Retinal pigment epithelial cell (primary cell): Measurements from ENCODE around the gene IL20RA.
"Not testable (repeated sequence)": the region's sequence is repeated elsewhere in the genome, so short reads cannot be mapped to it uniquely, and the experiment has no call there.

ENCODE experiments used
- DNase-seq: peaks from one replicate; pipeline ENCODE4 v3.0.0-alpha.2; 2010; ENCODE audit warnings: low read depth
- H3K4me3 ChIP-seq: 2 replicates; pipeline ENCODE4 v1.5.1; 2011; ENCODE audit warnings: mild to moderate bottlenecking, low read length, control low read depth, moderate library complexity
- TF ChIP-seq, protein P1 (sequence below): conservative IDR thresholded peaks from 2 replicates; pipeline ENCODE4 v1.5.1; 2011; ENCODE audit warnings: low read depth, low read length, control low read depth, inconsistent platforms

Gene IL20RA

DNA sequence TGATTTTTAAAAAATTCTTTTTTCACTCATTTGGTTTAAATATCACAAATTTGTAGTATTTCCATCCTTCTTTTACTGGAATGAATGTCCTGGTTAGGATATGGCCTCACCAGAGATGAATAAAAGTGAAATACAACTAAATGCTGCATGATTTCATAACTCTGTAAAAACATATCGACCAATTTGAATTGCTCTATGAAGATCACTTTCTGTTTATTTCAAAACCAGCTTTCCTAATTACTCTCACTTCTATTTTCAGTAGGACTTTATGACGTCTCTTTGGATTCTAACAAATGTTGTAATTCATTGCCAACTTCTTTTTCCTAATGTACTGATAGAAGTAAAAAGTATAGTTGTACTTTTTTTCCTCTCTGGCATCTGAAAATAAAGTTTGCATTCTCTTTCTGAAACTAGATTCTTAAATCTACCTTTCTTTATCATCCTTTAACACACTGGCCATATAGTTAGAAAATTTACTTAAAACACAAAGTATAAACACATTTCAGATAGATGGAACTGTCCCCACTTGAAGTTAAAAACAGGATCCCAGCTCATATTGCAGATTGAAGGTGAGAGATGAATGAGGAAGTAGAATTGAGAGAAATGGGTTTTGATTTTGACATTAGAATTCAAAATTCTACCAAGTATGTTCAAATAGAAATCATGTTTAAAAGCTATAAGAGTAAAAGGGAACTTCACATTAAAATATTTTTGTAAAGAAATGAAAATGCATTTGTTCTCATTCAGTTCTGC is 40.3 kb upstream of the IL20RA start:
- DNase-seq = no peak
- H3K4me3 ChIP-seq = no peak overlapping the region
- TF ChIP-seq, protein P1, sequence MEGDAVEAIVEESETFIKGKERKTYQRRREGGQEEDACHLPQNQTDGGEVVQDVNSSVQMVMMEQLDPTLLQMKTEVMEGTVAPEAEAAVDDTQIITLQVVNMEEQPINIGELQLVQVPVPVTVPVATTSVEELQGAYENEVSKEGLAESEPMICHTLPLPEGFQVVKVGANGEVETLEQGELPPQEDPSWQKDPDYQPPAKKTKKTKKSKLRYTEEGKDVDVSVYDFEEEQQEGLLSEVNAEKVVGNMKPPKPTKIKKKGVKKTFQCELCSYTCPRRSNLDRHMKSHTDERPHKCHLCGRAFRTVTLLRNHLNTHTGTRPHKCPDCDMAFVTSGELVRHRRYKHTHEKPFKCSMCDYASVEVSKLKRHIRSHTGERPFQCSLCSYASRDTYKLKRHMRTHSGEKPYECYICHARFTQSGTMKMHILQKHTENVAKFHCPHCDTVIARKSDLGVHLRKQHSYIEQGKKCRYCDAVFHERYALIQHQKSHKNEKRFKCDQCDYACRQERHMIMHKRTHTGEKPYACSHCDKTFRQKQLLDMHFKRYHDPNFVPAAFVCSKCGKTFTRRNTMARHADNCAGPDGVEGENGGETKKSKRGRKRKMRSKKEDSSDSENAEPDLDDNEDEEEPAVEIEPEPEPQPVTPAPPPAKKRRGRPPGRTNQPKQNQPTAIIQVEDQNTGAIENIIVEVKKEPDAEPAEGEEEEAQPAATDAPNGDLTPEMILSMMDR = no peak

DNA sequence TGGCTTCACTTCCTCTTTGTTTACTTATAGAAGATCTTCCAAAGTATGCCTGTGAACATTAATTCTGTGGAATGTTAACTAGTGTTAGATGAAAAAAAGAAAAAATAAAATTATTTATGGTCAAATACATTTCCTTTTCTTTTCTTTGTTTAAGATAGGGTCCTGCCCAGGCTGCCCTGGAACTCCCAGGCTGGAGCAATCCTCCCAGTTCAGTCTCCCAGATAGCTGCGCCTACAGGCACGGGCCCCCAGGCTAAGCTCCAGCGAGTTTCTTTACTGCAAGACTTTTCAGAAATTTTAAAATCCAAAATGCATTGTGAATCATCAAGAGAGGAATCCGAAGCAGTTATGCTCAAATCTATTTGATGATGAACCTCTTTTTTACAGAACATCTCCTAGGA is 39.3 kb upstream of the IL20RA start:
- TF ChIP-seq, protein P1 = no peak
- no peak overlapping the region for H3K4me3 ChIP-seq
- no peak for DNase-seq

DNA sequence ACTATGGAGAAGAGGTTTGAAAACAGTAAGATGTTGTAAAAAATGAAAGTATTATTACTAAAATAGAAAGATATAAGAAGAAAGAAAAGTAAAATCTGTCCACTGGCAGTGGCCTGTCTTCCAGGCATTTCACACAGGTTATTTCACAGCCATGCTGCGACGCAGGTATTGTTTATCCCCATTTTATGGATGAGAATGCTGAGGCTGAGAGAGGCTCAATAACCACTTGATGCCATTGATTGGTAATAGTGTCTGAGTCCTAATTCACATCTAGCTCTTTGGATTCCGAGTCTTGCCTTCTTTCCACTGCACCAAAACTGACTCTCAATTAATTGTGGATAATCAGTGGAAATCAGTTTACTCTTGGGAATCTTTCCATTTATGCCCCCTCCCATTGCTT is 37.2 kb upstream of the IL20RA start:
- DNase-seq = no peak
- TF ChIP-seq, protein P1 = no peak

DNA sequence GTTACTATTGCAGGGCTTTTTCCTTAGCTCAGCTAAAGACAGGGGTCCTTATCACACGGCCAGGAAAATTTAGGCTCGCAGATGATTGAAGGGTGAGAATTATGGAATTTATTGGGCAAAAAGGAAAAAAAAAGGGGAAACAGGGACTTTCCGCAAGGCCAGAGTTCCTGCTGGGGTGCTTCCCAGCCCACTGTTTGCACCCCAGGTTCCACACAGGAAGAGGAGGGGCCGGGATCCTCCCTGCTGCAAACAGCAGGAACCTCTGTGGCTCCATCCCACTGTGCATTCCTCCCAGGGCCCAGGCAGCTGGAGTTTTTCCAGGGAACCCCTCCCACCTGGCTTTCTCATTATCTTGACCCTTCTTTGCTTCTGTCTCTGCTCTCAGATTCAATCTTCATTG is 35.9 kb upstream of the IL20RA start:
- TF ChIP-seq, protein P1 = no peak
- H3K4me3 ChIP-seq = no peak overlapping the region
- DNase-seq = no peak

More for the DNA sequence above, 37.2 kb upstream of the IL20RA start:
- H3K4me3 ChIP-seq = no peak overlapping the region

DNA sequence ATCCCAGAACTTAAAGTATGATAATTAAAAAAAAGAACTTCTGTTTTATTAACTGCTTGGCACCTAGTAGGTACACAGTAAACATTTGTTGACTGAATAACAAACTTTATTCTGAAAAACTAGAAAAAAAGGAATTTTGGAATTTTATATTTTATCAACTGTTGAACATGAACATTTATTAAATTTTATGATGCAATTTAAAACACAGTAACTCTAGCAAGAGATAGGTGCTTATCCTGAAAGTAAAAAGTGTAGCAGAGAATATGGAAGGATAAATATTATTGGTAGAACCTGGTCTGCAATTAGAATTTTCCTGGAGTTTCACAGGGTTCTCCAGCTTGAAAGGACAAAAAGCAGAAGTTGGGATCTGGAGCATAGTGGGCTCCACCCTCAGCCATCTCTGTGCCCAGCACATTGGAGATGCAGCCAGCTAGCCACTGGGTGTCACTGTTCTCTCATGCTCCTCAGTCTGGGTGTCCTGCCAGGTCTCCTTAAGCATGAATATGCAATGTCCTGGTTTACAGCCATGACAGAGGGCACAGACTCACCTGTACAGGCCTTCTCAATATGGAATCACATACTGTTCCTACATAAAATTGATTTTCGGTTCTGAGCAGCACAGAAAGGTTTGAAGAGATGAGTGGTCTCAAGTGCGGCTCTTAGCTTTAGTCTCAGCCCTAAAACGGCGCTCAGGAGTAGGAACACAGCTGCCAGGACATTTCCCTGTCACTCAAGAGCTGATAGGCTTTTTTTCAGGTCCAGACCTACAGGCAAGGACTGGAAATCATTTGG is 31.7 kb upstream of the IL20RA start:
- peak; percentile 10 for DNase-seq
- H3K4me3 ChIP-seq = no peak overlapping the region
- TF ChIP-seq, protein P1 = peak; percentile 92

DNA sequence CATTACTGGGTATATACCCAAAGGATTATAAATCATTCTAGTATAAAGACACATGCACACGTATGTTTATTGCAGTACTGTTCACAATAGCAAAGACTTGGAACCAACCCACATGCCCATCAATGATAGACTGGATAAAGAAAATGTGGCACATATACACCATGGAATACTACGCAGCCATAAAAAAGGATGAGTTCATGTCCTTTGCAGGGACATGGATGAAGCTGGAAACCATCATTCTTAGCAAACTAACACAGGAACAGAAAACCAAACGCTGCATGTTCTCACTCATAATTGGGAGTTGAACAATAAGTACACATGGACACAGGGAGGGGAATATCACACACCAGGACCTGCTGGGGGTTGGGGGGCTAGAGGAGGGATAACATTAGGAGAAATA is 31.0 kb upstream of the IL20RA start:
- not testable (repeated sequence) for DNase-seq, H3K4me3 ChIP-seq

DNA sequence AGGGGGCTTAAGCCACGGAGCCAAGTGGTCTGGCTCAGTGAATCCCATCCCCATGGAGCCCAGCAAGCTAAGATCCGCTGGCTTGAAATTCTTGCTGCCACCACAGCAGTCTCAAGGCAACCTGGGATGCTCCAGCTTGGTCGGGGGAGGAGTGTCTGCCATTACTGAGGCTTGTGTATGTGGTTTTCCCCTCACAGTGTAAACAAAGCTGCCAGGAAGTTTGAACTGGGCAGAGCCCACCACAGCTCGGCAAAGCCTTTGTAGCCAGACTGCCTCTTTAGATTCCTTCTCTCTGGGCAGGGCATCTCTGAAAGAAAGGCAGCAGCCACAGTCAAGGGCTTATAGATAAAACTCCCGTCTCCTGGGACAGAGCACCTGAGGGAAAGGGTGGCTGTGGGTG is 25.5 kb upstream of the IL20RA start:
- TF ChIP-seq, protein P1 = no peak
- H3K4me3 ChIP-seq = no peak overlapping the region
- no peak for DNase-seq
